GM19455 (cell line): ENCODE results near the gene SEPTIN8.

Experiments used
- ATAC-seq: cut with Tn5 transposase; IDR thresholded peaks from one replicate; pipeline ENCODE4 v1.9.1; 2021; ENCODE audit not compliant: unreplicated experiment

The SEPTIN8 gene

GRCh38 chr5:132785365-132785764 lies 8.3 kb upstream of the SEPTIN8 start:
- no peak for ATAC-seq

GRCh38 chr5:132782101-132782500 lies 5.1 kb upstream of the SEPTIN8 start:
- no peak for ATAC-seq

- no peak for ATAC-seq
These were observed 4.0 kb upstream of the SEPTIN8 start for GRCh38 chr5:132781029-132781428.

- ATAC-seq = no peak
These were observed 3.5 kb upstream of the SEPTIN8 start for GRCh38 chr5:132780577-132780976.

GRCh38 chr5:132779961-132780360 lies 2.9 kb upstream of the SEPTIN8 start:
- no peak for ATAC-seq

- ATAC-seq = no peak
These were observed 1.8 kb upstream of the SEPTIN8 start for GRCh38 chr5:132778856-132779255.

- ATAC-seq = no peak
These were observed 1.1 kb upstream of the SEPTIN8 start for GRCh38 chr5:132778129-132778528.

- no peak for ATAC-seq
These were observed 166 bp downstream of the SEPTIN8 start for GRCh38 chr5:132776938-132777208.

- no peak for ATAC-seq
These were observed 705 bp downstream of the SEPTIN8 start for GRCh38 chr5:132776131-132776937.

GRCh38 chr5:132775476-132775961 lies 1.5 kb downstream of the SEPTIN8 start:
- ATAC-seq = no peak

- no peak for ATAC-seq
These were observed 2.1 kb downstream of the SEPTIN8 start for GRCh38 chr5:132774896-132775295.

GRCh38 chr5:132774406-132774805 lies 2.6 kb downstream of the SEPTIN8 start:
- ATAC-seq = no peak

- ATAC-seq = no peak
These were observed 3.3 kb downstream of the SEPTIN8 start for GRCh38 chr5:132773601-132774355.

GRCh38 chr5:132773114-132773513 lies 3.9 kb downstream of the SEPTIN8 start:
- no peak for ATAC-seq

- no peak for ATAC-seq
These were observed 4.6 kb downstream of the SEPTIN8 start for GRCh38 chr5:132772291-132773070.

- ATAC-seq = no peak
These were observed 5.5 kb downstream of the SEPTIN8 start for GRCh38 chr5:132771503-132771998.

- ATAC-seq = no peak
These were observed 6.4 kb downstream of the SEPTIN8 start for GRCh38 chr5:132770476-132771159.

- ATAC-seq = no peak
These were observed 8.6 kb downstream of the SEPTIN8 start for GRCh38 chr5:132768485-132768868.

GRCh38 chr5:132767150-132767549 lies 9.9 kb downstream of the SEPTIN8 start:
- ATAC-seq = no peak

- ATAC-seq = no peak
These were observed 10.3 kb downstream of the SEPTIN8 start for GRCh38 chr5:132766806-132767055.
